Measurements from ENCODE around the gene GTF2H4.
A peak's percentile ranks its signal among the peaks of the same experiment; 100 is the strongest.

Gene GTF2H4

GRCh38 chr6:30887901-30888815 lies 19.8 kb upstream of the GTF2H4 start:
- no peak for TF ChIP-seq CTCF (IDR thresholded peaks at IDR 0.05; ENCODE audit: insufficient read depth, low read depth, low read length, missing control alignments)
- no peak overlapping the region for H3K4me3 ChIP-seq (ENCODE audit: low read length)
- no peak for DNase-seq (ENCODE audit: low read depth)

- DNase-seq (ENCODE audit: low read depth) = no peak
- H3K4me3 ChIP-seq (ENCODE audit: low read length) = no peak overlapping the region
- TF ChIP-seq CTCF (IDR thresholded peaks at IDR 0.05; ENCODE audit: insufficient read depth, low read depth, low read length, missing control alignments) = no peak
Measured at GRCh38 chr6:30888816-30889495, 19.1 kb upstream of the GTF2H4 start.

GRCh38 chr6:30889496-30889885 lies 18.5 kb upstream of the GTF2H4 start:
- no peak for DNase-seq (ENCODE audit: low read depth)
- TF ChIP-seq CTCF (IDR thresholded peaks at IDR 0.05; ENCODE audit: insufficient read depth, low read depth, low read length, missing control alignments) = no peak
- no peak overlapping the region for H3K4me3 ChIP-seq (ENCODE audit: low read length)

GRCh38 chr6:30889921-30890645 lies 17.9 kb upstream of the GTF2H4 start:
- DNase-seq (ENCODE audit: low read depth) = peak; percentile 86
- no peak for TF ChIP-seq CTCF (IDR thresholded peaks at IDR 0.05; ENCODE audit: insufficient read depth, low read depth, low read length, missing control alignments)

GRCh38 chr6:30890646-30891449 lies 17.2 kb upstream of the GTF2H4 start:
- TF ChIP-seq CTCF (IDR thresholded peaks at IDR 0.05; ENCODE audit: insufficient read depth, low read depth, low read length, missing control alignments) = no peak
- no peak for DNase-seq (ENCODE audit: low read depth)

More at GRCh38 chr6:30889921-30890645, 17.9 kb upstream of the GTF2H4 start:
- H3K4me3 ChIP-seq (ENCODE audit: low read length) = no peak overlapping the region

GRCh38 chr6:30891450-30891723 lies 16.6 kb upstream of the GTF2H4 start:
- no peak overlapping the region for H3K4me3 ChIP-seq (ENCODE audit: low read length)
- DNase-seq (ENCODE audit: low read depth) = no peak
- TF ChIP-seq CTCF (IDR thresholded peaks at IDR 0.05; ENCODE audit: insufficient read depth, low read depth, low read length, missing control alignments) = no peak

More at GRCh38 chr6:30890646-30891449, 17.2 kb upstream of the GTF2H4 start:
- H3K4me3 ChIP-seq (ENCODE audit: low read length) = no peak overlapping the region

Data from epithelial cell of esophagus (primary cell).